Femur (tissue), 1 donor: ENCODE measurements around the gene LPP.

Experiments
- DNase-seq: peaks from one replicate; pipeline ENCODE4 v3.0.0-alpha.2; 2017

The LPP gene

GRCh38 chr3:188533612-188534357 is 379.8 kb downstream of the LPP start:
- DNase-seq = no peak

- DNase-seq = no peak
Measured at GRCh38 chr3:188534633-188535032, 380.7 kb downstream of the LPP start.

GRCh38 chr3:188537606-188538005 is 383.6 kb downstream of the LPP start:
- DNase-seq = no peak

- DNase-seq = no peak
Measured at GRCh38 chr3:188539037-188539436, 385.1 kb downstream of the LPP start.

GRCh38 chr3:188539631-188540194 is 385.8 kb downstream of the LPP start:
- DNase-seq = no peak

GRCh38 chr3:188542196-188542595 is 388.2 kb downstream of the LPP start:
- DNase-seq = no peak

- no peak for DNase-seq
Measured at GRCh38 chr3:188544012-188544411, 390.1 kb downstream of the LPP start.

- DNase-seq = no peak
Measured at GRCh38 chr3:188546835-188547670, 393.1 kb downstream of the LPP start.

- no peak for DNase-seq
Measured at GRCh38 chr3:188553569-188553968, 399.6 kb downstream of the LPP start.

GRCh38 chr3:188554404-188554803 is 400.4 kb downstream of the LPP start:
- DNase-seq = no peak

GRCh38 chr3:188557235-188557634 is 403.3 kb downstream of the LPP start:
- DNase-seq = no peak

- no peak for DNase-seq
Measured at GRCh38 chr3:188558343-188559071, 404.6 kb downstream of the LPP start.

- no peak for DNase-seq
Measured at GRCh38 chr3:188559072-188559429, 405.1 kb downstream of the LPP start.

- DNase-seq = no peak
Measured at GRCh38 chr3:188559856-188560255, 405.9 kb downstream of the LPP start.

- no peak for DNase-seq
Measured at GRCh38 chr3:188562144-188562543, 408.2 kb downstream of the LPP start.

- no peak for DNase-seq
Measured at GRCh38 chr3:188567478-188568195, 413.7 kb downstream of the LPP start.

GRCh38 chr3:188568736-188569135 is 414.8 kb downstream of the LPP start:
- DNase-seq = no peak

GRCh38 chr3:188571531-188572095 is 417.7 kb downstream of the LPP start:
- no peak for DNase-seq

- DNase-seq = no peak
Measured at GRCh38 chr3:188573291-188573940, 419.5 kb downstream of the LPP start.

- DNase-seq = no peak
Measured at GRCh38 chr3:188573956-188574355, 420.0 kb downstream of the LPP start.

- no peak for DNase-seq
Measured at GRCh38 chr3:188574885-188575284, 420.9 kb downstream of the LPP start.

- DNase-seq = no peak
Measured at GRCh38 chr3:188575501-188575900, 421.5 kb downstream of the LPP start.
